K562 (cell line): ENCODE results near the gene PMM1. TPM values are rescaled to one million over a fixed set of nuclear protein-coding genes. Genes with fewer than 3 reads are reported as not detected.

ENCODE experiments used
- ATAC-seq: fragments of 200-7000 bp; cut with Tn5 transposase; 3 replicates; pipeline ENCODE4 v1.9.1; 2020; ENCODE audit warnings: moderate library complexity
- BruUV-seq: library from RNA; stranded (reverse); fragments of 400-500 nt; replicated peaks from 2 replicates; lab custom pipeline; 2021; lab: Mats Ljungman, UMichigan
- CTCF ChIA-PET: fragments of 300-600 bp; formaldehyde crosslinking; extraction: SDS; loops from one replicate; lab custom pipeline; 2021; ENCODE audit warnings: low intra/inter-chr PET ratio; lab: Yijun Ruan, JAX
- POLR2A ChIA-PET: fragments of 300-600, 350-650 bp; sonication (Branson Sonifier 250); formaldehyde crosslinking; extraction: SDS; loops from one replicate; lab custom pipeline; 2021; ENCODE audit warnings: antibody characterized with exemption, inconsistent platforms; lab: Yijun Ruan, JAX
- DNase-seq, 4 experiments: peaks; one replicate each; pipeline versions ENCODE4 v3.0.0 to v3.0.0-alpha.2; 2011 to 2018; ENCODE audit warnings: low spot score in 3 of 4, mixed read lengths in 3 of 4; ENCODE audit errors: extremely low read depth in 1 of 4
- FAIRE-seq: peaks from 2 replicates; lab custom pipeline; 2011; peaks lifted over from hg19 to GRCh38; lab: Jason Lieb, UNC
- H2AFZ ChIP-seq: 2 replicates; pipeline ENCODE4 v1.6.0; 2011; ENCODE audit warnings: low read depth, low read length, control low read depth, inconsistent platforms
- H3K27ac ChIP-seq: fragments of 200-600 bp; 3 replicates; pipeline ENCODE4 v1.8.0; 2011; ENCODE audit warnings: low read depth, mild to moderate bottlenecking, control low read depth, inconsistent platforms, low read length, moderate library complexity, mixed read lengths; ENCODE audit errors: extremely low read depth
- H3K27me3 ChIP-seq, 2 experiments: fragments of 300-600 bp in 1 of 2; 2 replicates in 1 of 2; 3 replicates in 1 of 2; pipeline versions ENCODE4 v1.6.0 to v1.8.0; 2011; ENCODE audit warnings: inconsistent platforms in 2 of 2, low read length in 2 of 2, mild to moderate bottlenecking in 1 of 2, mixed read lengths in 1 of 2, moderate library complexity in 1 of 2; ENCODE audit not compliant: control insufficient read depth in 2 of 2, insufficient read depth in 2 of 2
- H3K36me3 ChIP-seq: fragments of 300-600 bp; 3 replicates; pipeline ENCODE4 v1.8.0; 2011; ENCODE audit warnings: mild to moderate bottlenecking, low read length, inconsistent platforms; ENCODE audit not compliant: control insufficient read depth, insufficient read depth
- H3K4me1 ChIP-seq, 2 experiments: fragments of 200-600 bp in 1 of 2; replicated peaks in 1 of 2; 2 replicates in 1 of 2; 3 replicates in 1 of 2; pipeline versions ENCODE4 v1.5.1 to v1.8.0; 2011; ENCODE audit warnings: inconsistent platforms in 2 of 2, low read length in 2 of 2, mild to moderate bottlenecking in 1 of 2, mixed read lengths in 1 of 2, moderate library complexity in 1 of 2; ENCODE audit not compliant: control insufficient read depth in 2 of 2, insufficient read depth in 2 of 2
- H3K4me2 ChIP-seq: 2 replicates; pipeline ENCODE4 v1.6.1; 2011; ENCODE audit warnings: low read length, control low read depth, inconsistent platforms, mixed read lengths; ENCODE audit not compliant: insufficient read depth
- H3K4me3 ChIP-seq: fragments of 200-600 bp; sonication (generic), shearing (Covaris generic); 2 replicates; pipeline ENCODE4 v1.5.1; 2016; ENCODE audit warnings: control low read depth, inconsistent platforms
- H3K79me2 ChIP-seq: fragments of 200-600 bp; 3 replicates; pipeline ENCODE4 v1.8.0; 2011; ENCODE audit warnings: low read length, inconsistent platforms; ENCODE audit not compliant: control insufficient read depth, insufficient read depth
- H3K9ac ChIP-seq, 2 experiments: 2 replicates each; pipeline versions ENCODE4 v1.6.0 to v1.6.1; 2011; ENCODE audit warnings: low read depth in 2 of 2, low read length in 2 of 2, control low read depth in 1 of 2, inconsistent platforms in 1 of 2, mild to moderate bottlenecking in 1 of 2, mixed read lengths in 1 of 2; ENCODE audit not compliant: insufficient read depth in 1 of 2
- H3K9me1 ChIP-seq: one replicate; pipeline ENCODE4 v1.6.0; 2011; ENCODE audit warnings: inconsistent platforms, mild to moderate bottlenecking, low read length, moderate library complexity; ENCODE audit not compliant: control insufficient read depth, insufficient read depth
- H3K9me3 ChIP-seq: replicated peaks from 2 replicates; pipeline ENCODE4 v1.5.1; 2011; ENCODE audit warnings: low read depth, low read length, inconsistent platforms; ENCODE audit not compliant: control insufficient read depth, insufficient read depth
- H4K20me1 ChIP-seq: replicated peaks from 2 replicates; pipeline ENCODE4 v1.6.1; 2011; ENCODE audit warnings: low read length, inconsistent platforms, mixed read lengths; ENCODE audit not compliant: control insufficient read depth, insufficient read depth
- ATF3 ChIP-seq, 2 experiments: fragments of 450-650 bp in 1 of 2; sonication (generic) in 1 of 2; formaldehyde crosslinking in 1 of 2; IDR thresholded peaks in 1 of 2; conservative IDR thresholded peaks in 1 of 2; 2 replicates each; pipeline versions ENCODE4 v1.6.1 to v1.8.1; 2016 to 2023; ENCODE audit warnings: mild to moderate bottlenecking in 2 of 2, moderate library complexity in 2 of 2, inconsistent platforms in 1 of 2, missing genetic modification reagents in 1 of 2
- CBX8 ChIP-seq: fragments of 200-600 bp; sonication (generic); IDR thresholded peaks from 2 replicates; pipeline ENCODE4 v1.6.1; 2012; ENCODE audit warnings: borderline replicate concordance, mixed run types, low read depth, mild to moderate bottlenecking, moderate library complexity, mixed read lengths, low read length, control low read depth, inconsistent platforms; ENCODE audit not compliant: poor library complexity, severe bottlenecking; ENCODE audit errors: extremely low read depth
- DPF2 ChIP-seq: fragments of 450-650 bp; IDR thresholded peaks from 2 replicates; pipeline ENCODE4 v1.6.1; 2016
- HINFP ChIP-seq: fragments of 450-650 bp; conservative IDR thresholded peaks from 2 replicates; pipeline ENCODE4 v1.6.1; 2016; ENCODE audit warnings: missing genetic modification characterization, low read depth, mild to moderate bottlenecking, control low read depth, missing compliant biosample characterization
- HNRNPL ChIP-seq: fragments of 200-400 bp; formaldehyde crosslinking; IDR thresholded peaks from 2 replicates; pipeline ENCODE4 v1.6.1; 2017; ENCODE audit warnings: low read depth, mild to moderate bottlenecking, low read length
- KDM4B ChIP-seq, 2 experiments: fragments of 450-650 bp in 1 of 2; sonication (generic) in 1 of 2; IDR thresholded peaks; 2 replicates each; pipeline ENCODE4 v1.6.1; 2016 to 2017; ENCODE audit warnings: borderline replicate concordance in 2 of 2, antibody characterized with exemption in 1 of 2, low read depth in 1 of 2, mild to moderate bottlenecking in 1 of 2
- ZFP36 ChIP-seq: fragments of 150-350 bp; IDR thresholded peaks from 2 replicates; pipeline ENCODE4 v1.6.1; 2018; ENCODE audit warnings: low read length, low read depth; ENCODE audit not compliant: partially characterized antibody
- ZKSCAN3 ChIP-seq: fragments of 250-450 bp; sonication (Bioruptor Pico); IDR thresholded peaks from 2 replicates; pipeline ENCODE4 v1.4.0; 2020
- ZNF174 ChIP-seq: fragments of 250-450 bp; sonication (Bioruptor Pico); IDR thresholded peaks from 2 replicates; pipeline ENCODE4 v1.4.0; 2020; ENCODE audit warnings: mild to moderate bottlenecking
- ZNF175 ChIP-seq: fragments of 200-800 bp; sonication (Bioruptor generic); IDR thresholded peaks from 2 replicates; pipeline ENCODE4 v1.6.1; 2016; ENCODE audit warnings: low read depth, mild to moderate bottlenecking, missing genetic modification characterization, missing compliant biosample characterization
- ZNF197 ChIP-seq: fragments of 200-800 bp; sonication (Bioruptor generic); IDR thresholded peaks from 2 replicates; pipeline ENCODE4 v1.6.1; 2016; ENCODE audit warnings: low read depth, missing genetic modification characterization, missing compliant biosample characterization
- ZNF384 ChIP-seq: IDR thresholded peaks from 2 replicates; pipeline ENCODE4 v1.6.1; 2012; ENCODE audit warnings: low read depth, low read length, improper control_type of control experiment
- WGBS: fragments of 100-300 bp; shearing (Covaris generic); methylation state at CpG from one replicate; pipeline ENCODE4 v1.1.6; 2016; ENCODE audit warnings: low coverage, mixed read lengths; ENCODE audit not compliant: insufficient coverage; ENCODE audit errors: missing lambda C conversion rate; 5-methylcytosine and 5-hydroxymethylcytosine counted together
- in situ Hi-C: fragments of 300-500 bp; cut with MboI; formaldehyde crosslinking; loops from 4 replicates; pipeline ENCODE4 v1.15.0; 2018; ENCODE audit warnings: inconsistent platforms, mixed read lengths
- intact Hi-C: fragments of 100-400 bp; cut with micrococcal nuclease; formaldehyde crosslinking; loops from 2 replicates; pipeline ENCODE4 v1.14.2; 2022
- polyA plus RNA-seq, 8 experiments: library from polyadenylated mRNA; depleted of rRNA in 4 of 8; stranded (reverse) in 5 of 8; unstranded in 3 of 8; fragments of >200 nt; fragmentation: Nextera tagmentation in 2 of 8; fragmentation: Illumina TruSeq in 1 of 8; extraction: Ambion mirVana in 2 of 8; extraction: Trizol in 1 of 8; gene quantifications; 2 replicates each; pipeline versions ENCODE4 v1.2.1 to v1.2.3, GENCODE V29; 2011 to 2014; ENCODE audit warnings: inconsistent platforms in 1 of 8, missing spikeins in 1 of 8
- total RNA-seq, 7 experiments: library from RNA; depleted of rRNA in 6 of 7; stranded (reverse); fragments of >200 nt in 6 of 7; fragmentation: Illumina TruSeq in 2 of 7; extraction: Trizol in 2 of 7; gene quantifications; 2 replicates each; pipeline versions ENCODE4 v1.2.1 to v1.2.3, GENCODE V29; 2011 to 2021; ENCODE audit warnings: low replicate concordance in 1 of 7

Gene PMM1
- total and polyA plus RNA-seq, 9 of the 15 experiments (the other 6 are each of a cell fraction or from before 2014, with no cell fraction given) = 10.2 to 31.7 (median 20.3) TPM

DNA sequence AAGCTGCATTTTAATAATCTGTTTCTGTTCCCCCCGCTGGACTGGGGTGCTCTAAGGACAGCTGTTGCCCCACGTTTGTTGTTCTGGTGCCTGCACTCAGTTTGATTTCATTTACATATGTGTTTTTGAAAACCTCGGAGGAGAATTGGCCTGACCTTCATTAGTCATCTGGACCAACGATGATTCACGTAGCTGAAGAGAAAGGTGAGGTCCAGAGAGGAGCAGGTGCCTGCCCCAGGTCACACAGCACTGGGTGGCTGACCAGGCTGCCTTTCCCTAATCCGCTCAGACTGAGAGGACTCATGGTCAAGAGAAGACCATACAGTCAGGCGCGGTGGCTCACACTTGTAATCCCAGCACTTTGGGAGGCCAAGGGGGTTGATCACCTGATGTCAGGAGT is 25.1 kb downstream of the PMM1 start:
- H3K4me3 ChIP-seq = no peak overlapping the region
- no TSS peak for BruUV-seq
- H3K79me2 ChIP-seq = no peaks in the 10 kb centered on the region
- no peak for TF ChIP-seq ZNF197
- TF ChIP-seq ZNF174 (CRISPR knock-in tag) = no peak
- peak; percentile 16 for TF ChIP-seq ZFP36
- no peaks in the 10 kb centered on the region for H4K20me1 ChIP-seq
- no peaks in the 10 kb centered on the region for H3K9me1 ChIP-seq
- in situ Hi-C loops = no loop called here
- no peaks in the 10 kb centered on the region for H3K36me3 ChIP-seq
- DNase-seq (no peak), ATAC-seq (no peak), FAIRE-seq (no peak)
- H3K27ac ChIP-seq = peak overlapping the region; percentile 48; the same call in 1 of the 3 replicates
- no peaks in the 10 kb centered on the region for H3K27me3 ChIP-seq
- H3K4me1 ChIP-seq = peaks cover 22 to 54% of the 10 kb centered on the region in 2 experiments; a peak in 4 of 5 replicates
- intact Hi-C loops = no loop called here
- H3K9me3 ChIP-seq = no peaks in the 10 kb centered on the region
- no peak overlapping the region for H3K4me2 ChIP-seq
- ChIA-PET POLR2A (interaction anchor here (0.6 kb wide), 2 partner anchors 11 to 15 kb away, joined by 4 read pairs; no protein-coding TSS in a partner anchor), CTCF (no interaction called here)
- no peak overlapping the region for H2AFZ ChIP-seq
- no peak overlapping the region for H3K9ac ChIP-seq
- 56% methylated on average over 6 of the region's 8 CpGs for WGBS

DNA sequence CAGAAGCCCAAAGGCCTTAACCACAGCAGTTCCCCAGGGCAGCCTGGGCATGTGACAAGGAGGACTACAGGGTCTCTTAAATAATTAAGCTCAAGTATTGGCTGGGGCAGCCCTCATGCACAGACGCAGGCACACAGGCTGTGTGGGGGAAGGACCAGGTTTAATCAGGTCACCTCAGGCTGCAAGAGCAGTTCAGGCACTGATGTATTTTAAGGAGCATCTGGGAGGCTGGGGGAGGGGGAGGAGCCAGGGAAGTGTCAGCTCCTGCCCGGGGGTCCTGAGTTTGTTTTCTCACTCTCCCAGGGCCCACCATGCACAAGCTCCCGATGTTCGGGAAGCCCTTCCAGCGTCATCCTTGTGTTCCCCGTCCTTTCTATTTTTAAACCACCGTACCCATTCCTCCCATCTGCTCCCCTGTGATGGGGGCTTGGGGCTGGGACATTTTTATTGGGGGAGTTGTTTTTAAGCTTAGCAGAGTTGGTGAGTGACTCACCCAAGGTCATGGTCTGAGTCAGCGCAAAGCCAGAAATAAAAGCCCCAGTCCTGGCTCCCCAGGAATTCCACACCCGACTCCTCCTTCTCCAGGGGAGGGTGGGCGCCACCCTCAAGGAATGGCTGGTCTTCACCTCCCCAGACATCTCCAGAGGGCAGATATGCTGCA is 26.5 kb downstream of the PMM1 start:
- peak; percentile 55 to 73 (median 58) for DNase-seq
- POLR2A ChIA-PET = interaction anchor here (0.6 to 0.7 kb wide), 2 partner anchors 26 to 590 kb away, joined by 3 read pairs; partner anchors contain the start of gene PMM1
- no peaks in the 10 kb centered on the region for H3K9me1 ChIP-seq
- H3K79me2 ChIP-seq = no peaks in the 10 kb centered on the region
- no peaks in the 10 kb centered on the region for H3K27me3 ChIP-seq
- intact Hi-C loops = no loop called here
- H3K4me3 ChIP-seq = no peak overlapping the region
- CTCF ChIA-PET = no interaction called here
- peaks cover 22 to 50% of the 10 kb centered on the region in 2 experiments; a peak in 4 of 5 replicates for H3K4me1 ChIP-seq
- H3K9me3 ChIP-seq = no peaks in the 10 kb centered on the region
- no peaks in the 10 kb centered on the region for H3K36me3 ChIP-seq
- in situ Hi-C loops = no loop called here
- H3K4me2 ChIP-seq = peak overlapping the region; percentile 37; the same call in 1 of the 2 replicates
- no TSS peak for BruUV-seq
- H2AFZ ChIP-seq = peak overlapping the region; percentile 72
- H3K9ac ChIP-seq = peak overlapping the region; percentile 25 to 66; a peak in 2 of 4 replicates
- peak; percentile 47 for ATAC-seq
- H4K20me1 ChIP-seq = no peaks in the 10 kb centered on the region
- peak overlapping the region; percentile 62; the same call in 2 of the 3 replicates for H3K27ac ChIP-seq
- 14% methylated on average over 10 of the region's 10 CpGs for WGBS
- peak; percentile 87 for FAIRE-seq
- TF ChIP-seq ZKSCAN3 (CRISPR knock-in tag) (no peak), HNRNPL (no peak), ZNF175 (CRISPR knock-in tag) (no peak), DPF2 (peak; percentile 32; the same call in 1 of the 2 replicates), HINFP (tag) (no peak), ATF3 (IDR thresholded peaks at IDR 0.05) (peak; percentile 89), ATF3 (CRISPR knock-in tag; conservative IDR thresholded peaks at IDR 0.05) (no peak), CBX8 (no peak), KDM4B (IDR thresholded peaks at IDR 0.05; ENCODE audit: borderline replicate concordance in 2 of 2, low read depth in 1 of 2) (no peak), ZNF384 (no peak)
